Kidney epithelial cell (primary cell): Measurements from ENCODE around the gene LRRC1. TPM values are rescaled to one million over a fixed set of nuclear protein-coding genes. Genes with fewer than 3 reads are reported as not detected.

Source experiments
- DNase-seq: peaks from one replicate; pipeline ENCODE4 v3.0.0-alpha.2; 2010; ENCODE audit warnings: low read depth
- H3K27me3 ChIP-seq: 2 replicates; pipeline ENCODE4 v1.6.0; 2011; ENCODE audit warnings: low read length; ENCODE audit not compliant: control insufficient read depth, insufficient read depth
- H3K36me3 ChIP-seq: 2 replicates; pipeline ENCODE4 v1.5.1; 2011; ENCODE audit warnings: low read length; ENCODE audit not compliant: control insufficient read depth, insufficient read depth
- H3K4me3 ChIP-seq: 2 replicates; pipeline ENCODE4 v1.5.1; 2011; ENCODE audit warnings: low read depth, mild to moderate bottlenecking, control low read depth, low read length
- CTCF ChIP-seq: IDR thresholded peaks from 2 replicates; pipeline ENCODE4 v1.5.1; 2011; ENCODE audit warnings: mild to moderate bottlenecking, moderate library complexity, low read length, control low read depth, inconsistent platforms; ENCODE audit not compliant: insufficient read depth, poor library complexity, severe bottlenecking
- total RNA-seq: library from RNA; depleted of rRNA; stranded (reverse); fragments of >200 nt; gene quantifications from 2 replicates; pipeline ENCODE4 v1.2.3, GENCODE V29; 2015

LRRC1 gene
- total RNA-seq, 1 donor from 2014 or later = 8.0 TPM

GRCh38 chr6:53962646-53963045, 167.8 kb downstream of the LRRC1 start:
- Histone ChIP-seq H3K36me3 (no peaks in the 10 kb centered on the region), H3K4me3 (no peak overlapping the region), H3K27me3 (no peaks in the 10 kb centered on the region)
- TF ChIP-seq CTCF = no peak
- DNase-seq = no peak

- no peak for DNase-seq
- no peak for TF ChIP-seq CTCF
- Histone ChIP-seq H3K36me3 (no peaks in the 10 kb centered on the region), H3K27me3 (no peaks in the 10 kb centered on the region), H3K4me3 (no peak overlapping the region)
Observed at GRCh38 chr6:53967415-53967814, 172.6 kb downstream of the LRRC1 start.

Other genes with a start within 250 kb of the LRRC1 start
- gene GCLC, start 249.9 kb upstream of the LRRC1 start, total RNA-seq = 14.1 and 16.8 TPM in 2 replicates
- 0.17 and 1.2 TPM in 2 replicates for gene KLHL31, start 129.2 kb upstream of the LRRC1 start, total RNA-seq